ENCODE results near the gene ZNF775.

The ZNF775 gene

GRCh38 chr7:150401424-150401790 lies 22.3 kb downstream of the ZNF775 start:
- intact Hi-C loops (cut with micrococcal nuclease), result no loop called here
- no peak overlapping the region for H3K4me3 Mint-ChIP-seq
- H3K27me3 Mint-ChIP-seq, result peaks cover 7% of the 10 kb centered on the region
- H3K4me1 Mint-ChIP-seq (ENCODE audit: low read depth), result peaks cover 30% of the 10 kb centered on the region
- peaks cover 24% of the 10 kb centered on the region for H3K36me3 Mint-ChIP-seq (ENCODE audit: low read depth)
- no peaks in the 10 kb centered on the region for H3K9me3 Mint-ChIP-seq
- no peak overlapping the region for H3K27ac Mint-ChIP-seq

- Mint-ChIP-seq H3K36me3 (ENCODE audit: low read depth) (peaks cover 18% of the 10 kb centered on the region), H3K4me1 (ENCODE audit: low read depth) (peaks cover 34% of the 10 kb centered on the region), H3K9me3 (no peaks in the 10 kb centered on the region), H3K27ac (no peak overlapping the region), H3K27me3 (peaks cover 7% of the 10 kb centered on the region), H3K4me3 (no peak overlapping the region)
- intact Hi-C loops (cut with micrococcal nuclease), result no loop called here
Observed at GRCh38 chr7:150401861-150402631, 22.9 kb downstream of the ZNF775 start.

DNA sequence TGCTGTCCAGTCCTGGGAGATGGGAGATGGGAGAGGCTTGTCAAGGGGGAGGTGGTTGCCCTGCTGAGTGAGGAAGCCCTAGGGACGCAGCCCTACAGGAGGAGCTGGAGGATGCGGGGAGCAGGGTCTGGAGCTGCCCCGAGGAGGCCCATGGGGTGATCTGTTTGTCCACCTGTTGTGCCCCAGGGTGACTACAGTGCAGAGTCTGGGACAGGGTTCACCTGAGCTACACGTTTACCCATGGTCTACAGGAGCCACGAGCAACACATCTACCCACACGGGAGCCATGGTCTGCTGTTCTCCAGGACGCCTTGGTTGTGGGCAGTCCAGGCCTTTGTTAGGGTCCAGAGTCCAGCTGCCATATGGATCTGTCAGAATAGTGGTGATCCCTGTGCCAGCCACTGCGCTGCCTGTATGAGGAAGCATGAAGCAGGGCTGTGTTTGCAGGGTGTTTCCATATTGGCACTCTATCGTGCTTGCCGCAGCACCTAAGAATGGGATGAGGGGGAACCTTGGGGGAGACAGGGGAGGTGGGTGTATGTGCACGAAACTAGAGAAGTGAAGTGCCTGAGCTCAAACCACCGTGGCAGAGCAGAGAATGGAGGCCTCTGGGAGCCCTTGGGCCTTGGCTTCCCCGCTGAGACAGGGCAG lies 23.7 kb downstream of the ZNF775 start:
- H3K27me3 Mint-ChIP-seq, result peaks cover 7% of the 10 kb centered on the region
- H3K9me3 Mint-ChIP-seq, result no peaks in the 10 kb centered on the region
- H3K4me3 Mint-ChIP-seq, result no peak overlapping the region
- H3K4me1 Mint-ChIP-seq (ENCODE audit: low read depth), result peaks cover 37% of the 10 kb centered on the region
- intact Hi-C loops (cut with micrococcal nuclease), result no loop called here
- no peak overlapping the region for H3K27ac Mint-ChIP-seq
- peaks cover 16% of the 10 kb centered on the region for H3K36me3 Mint-ChIP-seq (ENCODE audit: low read depth)

DNA sequence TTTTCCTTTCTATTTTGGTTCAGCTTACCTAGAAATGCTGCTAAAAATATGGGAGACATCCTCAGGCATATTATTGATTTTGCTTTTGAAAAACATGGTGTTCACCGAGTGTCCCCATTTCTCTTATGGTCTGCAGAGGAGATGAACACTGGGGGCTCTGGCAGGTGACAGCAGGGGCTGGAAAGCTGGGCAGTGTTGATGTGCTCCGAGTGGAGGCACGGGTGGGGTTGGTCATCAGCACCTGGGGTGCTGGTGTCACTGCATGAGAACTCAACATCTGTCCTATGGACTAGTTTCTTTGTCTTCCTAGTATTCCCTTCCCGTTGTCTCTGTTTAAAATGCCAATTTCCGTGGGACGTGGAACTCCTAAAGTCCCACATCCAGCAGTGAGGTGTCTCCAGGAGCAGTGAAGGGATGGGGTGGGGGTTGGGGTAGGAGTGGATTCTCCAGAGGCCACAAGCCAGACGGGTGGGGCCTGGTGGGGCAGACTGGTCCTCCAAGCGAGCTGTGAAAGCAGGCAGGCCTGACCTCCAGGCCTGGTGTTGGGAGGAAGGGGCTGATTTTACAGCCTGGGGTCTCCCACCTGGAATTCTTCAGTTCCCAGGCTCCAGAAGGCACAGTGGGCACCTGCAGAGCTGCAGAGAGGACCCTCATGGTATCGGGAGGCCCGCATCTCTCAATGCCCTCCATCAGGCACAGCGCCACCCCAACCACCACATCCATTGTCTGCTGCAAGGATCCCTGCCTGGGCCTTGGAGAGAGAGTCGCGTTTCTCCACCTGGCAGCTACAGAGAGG lies 24.4 kb downstream of the ZNF775 start:
- Mint-ChIP-seq H3K4me3 (no peak overlapping the region), H3K27me3 (peaks cover 7% of the 10 kb centered on the region), H3K4me1 (ENCODE audit: low read depth) (peaks cover 37% of the 10 kb centered on the region), H3K27ac (peak overlapping the region; percentile 41), H3K36me3 (ENCODE audit: low read depth) (peaks cover 8% of the 10 kb centered on the region), H3K9me3 (no peaks in the 10 kb centered on the region)
- intact Hi-C loops (cut with micrococcal nuclease), result no loop called here

DNA sequence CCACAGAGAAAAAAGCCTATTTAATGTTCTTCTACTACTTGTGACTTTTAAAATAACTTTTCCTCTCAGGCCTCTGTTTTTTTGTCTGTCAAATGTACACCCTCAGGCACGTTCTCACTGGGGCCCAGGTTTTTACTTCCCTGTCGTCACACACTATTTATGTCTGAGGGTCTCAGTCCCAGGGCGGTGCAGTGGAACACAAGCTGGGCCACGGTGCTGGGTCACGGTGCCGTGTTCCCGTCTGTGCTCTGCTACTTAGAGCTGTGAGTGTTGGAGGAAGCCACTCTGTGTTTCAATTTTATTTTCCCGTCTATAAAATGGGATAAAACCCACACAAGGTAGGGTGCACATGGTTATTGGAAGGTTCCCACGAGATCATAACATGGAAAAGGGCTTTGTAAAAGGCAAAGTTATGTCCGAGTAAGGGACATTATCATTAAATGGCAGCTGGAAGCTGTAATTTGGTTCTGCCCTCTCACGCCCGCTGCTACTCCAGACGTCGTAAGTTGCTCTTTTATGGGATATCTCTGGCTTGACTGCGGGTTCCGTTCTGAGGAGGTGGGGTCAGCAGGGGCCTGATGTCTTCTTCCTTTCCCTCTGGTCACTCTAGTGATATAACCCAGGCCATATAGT lies 25.2 kb downstream of the ZNF775 start:
- intact Hi-C loops (cut with micrococcal nuclease), result no loop called here
- Mint-ChIP-seq H3K4me3 (peak overlapping the region; percentile 85), H3K27ac (peak overlapping the region; percentile 41), H3K27me3 (peaks cover 10% of the 10 kb centered on the region), H3K4me1 (ENCODE audit: low read depth) (peaks cover 37% of the 10 kb centered on the region), H3K36me3 (ENCODE audit: low read depth) (peaks cover under 1% of the 10 kb centered on the region), H3K9me3 (no peaks in the 10 kb centered on the region)

DNA sequence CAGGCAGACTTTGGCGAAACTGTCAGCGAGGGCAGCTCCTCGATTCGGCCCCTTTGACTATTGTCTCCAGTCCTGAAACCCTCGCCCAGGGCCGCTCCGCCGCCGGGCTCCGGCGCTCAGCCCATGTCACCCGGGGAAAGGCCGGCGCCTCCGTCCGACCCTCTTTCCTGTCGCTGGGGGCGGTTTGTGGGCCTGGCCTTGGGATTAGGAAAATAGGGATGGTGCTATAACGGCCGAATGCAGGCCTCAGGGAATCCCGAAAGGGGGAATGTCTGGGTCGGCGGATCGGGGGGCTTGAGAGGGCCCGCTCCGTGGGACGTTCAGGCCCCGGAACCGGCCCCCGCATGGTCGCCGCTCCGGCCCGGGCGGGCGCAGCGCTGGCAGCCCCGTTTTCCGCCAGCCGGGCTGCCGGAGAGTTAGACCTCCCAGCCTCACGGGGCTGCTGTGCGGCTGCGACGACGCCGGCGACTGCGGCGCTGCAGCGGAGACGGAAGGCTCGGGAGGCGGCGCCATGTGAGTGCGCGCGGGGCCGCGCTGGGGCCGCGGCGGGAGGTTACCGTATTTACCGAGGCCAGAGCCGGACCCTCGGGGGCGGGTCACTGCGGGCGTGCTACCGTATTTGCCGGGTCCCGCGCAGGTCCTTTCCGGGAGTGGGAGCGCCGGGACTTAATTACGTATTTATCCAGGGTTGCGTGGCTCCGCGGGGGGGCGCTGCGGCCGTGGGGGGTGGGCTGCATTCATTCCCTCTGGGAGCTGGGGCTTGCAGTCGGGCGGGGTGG lies 25.9 kb downstream of the ZNF775 start:
- H3K9me3 Mint-ChIP-seq, result no peaks in the 10 kb centered on the region
- peaks cover 10% of the 10 kb centered on the region for H3K27me3 Mint-ChIP-seq
- intact Hi-C loops (cut with micrococcal nuclease), result no loop called here
- H3K27ac Mint-ChIP-seq, result peak overlapping the region; percentile 41
- H3K4me1 Mint-ChIP-seq (ENCODE audit: low read depth), result peaks cover 37% of the 10 kb centered on the region
- H3K4me3 Mint-ChIP-seq, result peak overlapping the region; percentile 85
- H3K36me3 Mint-ChIP-seq (ENCODE audit: low read depth), result no peaks in the 10 kb centered on the region

- peaks cover 37% of the 10 kb centered on the region for H3K4me1 Mint-ChIP-seq (ENCODE audit: low read depth)
- H3K27ac Mint-ChIP-seq, result peak overlapping the region; percentile 41
- H3K27me3 Mint-ChIP-seq, result peaks cover 10% of the 10 kb centered on the region
- H3K4me3 Mint-ChIP-seq, result peak overlapping the region; percentile 85
- no peaks in the 10 kb centered on the region for H3K36me3 Mint-ChIP-seq (ENCODE audit: low read depth)
- intact Hi-C loops (cut with micrococcal nuclease), result no loop called here
- H3K9me3 Mint-ChIP-seq, result no peaks in the 10 kb centered on the region
Observed at GRCh38 chr7:150405584-150406311, 26.6 kb downstream of the ZNF775 start.

GRCh38 chr7:150406312-150406566 lies 27.1 kb downstream of the ZNF775 start:
- Mint-ChIP-seq H3K36me3 (ENCODE audit: low read depth) (no peaks in the 10 kb centered on the region), H3K9me3 (no peaks in the 10 kb centered on the region), H3K27ac (peak overlapping the region; percentile 41), H3K27me3 (peaks cover 10% of the 10 kb centered on the region), H3K4me1 (ENCODE audit: low read depth) (peaks cover 32% of the 10 kb centered on the region), H3K4me3 (peak overlapping the region; percentile 85)
- intact Hi-C loops (cut with micrococcal nuclease), result no loop called here

DNA sequence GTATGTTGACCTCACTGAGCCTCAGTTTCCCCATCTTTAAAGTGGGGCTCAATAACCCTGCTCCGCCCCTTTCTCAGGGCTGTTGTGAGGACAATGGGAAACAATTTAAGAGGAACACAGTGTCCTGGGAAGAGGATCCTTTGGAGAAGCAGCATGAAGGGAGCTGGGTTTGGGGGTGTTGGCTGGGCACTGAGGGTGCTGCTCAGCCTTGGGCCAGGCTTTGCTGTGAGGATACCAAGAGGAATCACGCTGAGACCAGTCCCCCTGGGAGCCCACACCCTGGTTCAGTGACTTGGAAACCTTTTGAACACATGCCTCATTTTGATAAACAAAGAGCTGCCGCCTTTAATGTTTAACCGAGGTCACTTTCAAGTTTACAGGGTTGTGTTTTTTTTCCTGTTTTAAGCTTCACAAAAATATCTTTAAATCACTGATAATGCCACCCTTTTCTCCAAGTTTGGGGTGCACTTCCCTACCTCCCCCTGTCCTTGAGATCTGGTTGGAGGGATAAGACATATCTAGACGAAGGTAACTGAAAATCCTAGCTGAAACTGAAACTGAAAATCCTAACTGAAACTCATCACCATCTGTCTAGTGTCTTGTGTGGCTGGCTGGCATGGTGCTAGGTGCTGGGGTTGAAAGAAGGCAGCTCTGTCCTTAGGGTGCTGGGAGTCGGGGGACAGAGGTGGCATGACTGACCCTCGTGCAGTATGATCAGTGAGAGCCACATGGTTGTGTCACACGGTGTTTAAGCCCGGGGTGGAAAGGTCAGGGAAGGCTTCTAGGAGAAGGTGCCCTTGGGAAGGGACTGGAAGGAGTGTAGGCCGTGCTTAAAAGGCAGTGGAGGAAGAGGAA lies 27.7 kb downstream of the ZNF775 start:
- peaks cover 11% of the 10 kb centered on the region for H3K27me3 Mint-ChIP-seq
- intact Hi-C loops (cut with micrococcal nuclease), result no loop called here
- H3K27ac Mint-ChIP-seq, result peak overlapping the region; percentile 41
- no peak overlapping the region for H3K4me3 Mint-ChIP-seq
- H3K36me3 Mint-ChIP-seq (ENCODE audit: low read depth), result no peaks in the 10 kb centered on the region
- H3K9me3 Mint-ChIP-seq, result no peaks in the 10 kb centered on the region
- peaks cover 29% of the 10 kb centered on the region for H3K4me1 Mint-ChIP-seq (ENCODE audit: low read depth)

DNA sequence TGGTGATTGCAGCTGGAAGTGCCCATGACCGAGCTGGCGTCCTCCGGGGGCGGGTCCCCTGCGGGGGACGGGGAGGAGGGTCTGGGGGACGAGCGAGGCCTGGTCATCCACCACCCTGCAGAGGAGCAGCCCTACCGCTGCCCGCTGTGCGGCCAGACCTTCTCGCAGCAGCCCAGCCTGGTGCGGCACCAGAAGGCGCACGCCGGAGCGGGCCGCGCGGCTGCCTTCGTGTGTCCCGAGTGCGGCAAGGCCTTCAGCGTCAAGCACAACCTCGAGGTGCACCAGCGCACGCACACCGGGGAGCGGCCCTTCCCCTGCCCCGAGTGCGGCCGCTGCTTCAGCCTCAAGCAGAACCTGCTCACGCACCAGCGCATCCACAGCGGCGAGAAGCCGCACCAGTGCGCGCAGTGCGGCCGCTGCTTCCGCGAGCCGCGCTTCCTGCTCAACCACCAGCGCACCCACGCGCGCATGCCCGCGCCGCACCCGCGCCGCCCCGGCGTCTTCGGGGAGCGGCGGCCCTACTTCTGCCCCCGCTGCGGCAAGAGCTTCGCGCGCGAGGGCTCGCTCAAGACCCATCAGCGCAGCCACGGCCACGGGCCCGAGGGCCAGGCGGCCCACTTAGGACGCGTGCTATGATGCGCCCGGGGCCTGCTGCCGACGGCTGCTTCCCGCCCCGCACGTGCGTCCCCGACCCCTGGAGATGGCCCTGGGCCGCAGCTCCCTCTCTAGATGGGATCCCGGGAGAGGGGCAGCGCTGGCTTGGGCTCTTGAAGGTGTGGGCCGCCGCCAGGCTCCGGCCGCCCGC lies 28.7 kb downstream of the ZNF775 start:
- Mint-ChIP-seq H3K36me3 (ENCODE audit: low read depth) (no peaks in the 10 kb centered on the region), H3K27ac (no peak overlapping the region), H3K9me3 (no peaks in the 10 kb centered on the region), H3K4me1 (ENCODE audit: low read depth) (peaks cover 30% of the 10 kb centered on the region), H3K27me3 (peaks cover 12% of the 10 kb centered on the region), H3K4me3 (no peak overlapping the region)
- intact Hi-C loops (cut with micrococcal nuclease), result no loop called here

DNA sequence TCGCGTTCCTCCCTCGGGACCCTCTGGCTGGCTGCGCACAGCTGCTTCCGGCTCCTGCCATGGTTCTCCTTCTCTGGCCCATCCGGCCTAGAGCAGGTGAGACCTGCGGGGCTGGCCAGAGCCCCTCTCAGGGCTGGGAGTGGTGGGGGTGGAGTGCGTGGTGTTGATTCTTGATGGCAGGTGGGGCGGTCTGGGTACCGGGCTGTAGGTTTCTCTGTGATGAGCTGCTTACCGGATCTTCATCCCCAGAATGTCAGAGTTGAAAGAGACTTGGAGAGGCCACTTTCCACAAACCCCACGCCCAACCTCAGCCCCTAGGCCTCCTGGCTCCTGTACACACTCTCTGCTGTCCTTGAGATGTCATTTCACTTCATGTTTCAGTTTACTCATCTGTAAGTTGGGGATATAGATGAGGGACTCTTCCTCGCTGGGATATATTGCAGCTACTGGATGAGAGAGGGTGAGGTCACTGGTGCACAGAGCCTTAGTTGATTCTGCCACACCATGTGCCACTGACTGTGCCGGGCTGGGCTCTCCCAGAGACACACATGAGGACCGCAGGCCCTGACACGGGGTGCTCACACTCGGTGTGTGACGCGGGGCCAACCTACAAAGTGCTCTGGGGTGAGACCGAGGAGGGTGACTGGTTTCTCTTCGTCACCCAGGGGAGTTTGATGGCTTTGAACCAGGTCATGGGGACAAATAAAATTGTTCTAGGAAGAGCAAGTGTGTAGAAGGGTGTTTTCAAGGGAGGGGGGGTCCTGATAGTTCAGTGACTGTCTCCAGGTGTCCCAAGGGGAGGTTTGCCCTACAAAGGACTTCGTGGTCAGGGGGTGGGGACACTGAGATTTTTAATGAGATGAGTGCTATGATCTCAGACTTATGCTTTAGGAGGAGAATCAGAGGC lies 29.5 kb downstream of the ZNF775 start:
- Mint-ChIP-seq H3K4me1 (ENCODE audit: low read depth) (peaks cover 36% of the 10 kb centered on the region), H3K4me3 (no peak overlapping the region), H3K27me3 (peaks cover 11% of the 10 kb centered on the region), H3K27ac (no peak overlapping the region), H3K9me3 (no peaks in the 10 kb centered on the region), H3K36me3 (ENCODE audit: low read depth) (no peaks in the 10 kb centered on the region)
- intact Hi-C loops (cut with micrococcal nuclease), result no loop called here
